ENCODE measurements around the gene USP51.

USP51 gene

DNA sequence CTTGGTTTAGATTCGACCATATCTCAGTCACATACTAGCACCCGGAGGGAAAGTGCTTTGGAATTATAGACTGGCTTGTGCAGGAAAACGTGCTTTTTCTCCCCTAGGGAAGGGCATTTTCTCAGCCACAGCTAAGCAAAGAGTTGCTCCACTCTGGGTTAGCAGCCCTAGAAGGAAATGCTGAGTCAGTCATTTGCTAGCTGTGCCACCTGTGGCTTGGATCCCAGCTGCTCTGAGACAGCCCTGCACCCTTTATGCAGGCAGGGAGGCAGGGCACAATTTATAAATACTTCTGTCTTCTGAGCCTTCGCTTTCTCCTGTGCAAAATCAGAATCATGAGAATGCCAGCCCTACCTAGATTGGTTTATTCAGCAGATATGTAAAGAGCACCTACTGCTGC, 1.3 kb upstream of the USP51 start:
- H3K4me3 ChIP-seq (ENCODE audit: low read depth, low read length), result no peak overlapping the region
- TF ChIP-seq, protein P1, sequence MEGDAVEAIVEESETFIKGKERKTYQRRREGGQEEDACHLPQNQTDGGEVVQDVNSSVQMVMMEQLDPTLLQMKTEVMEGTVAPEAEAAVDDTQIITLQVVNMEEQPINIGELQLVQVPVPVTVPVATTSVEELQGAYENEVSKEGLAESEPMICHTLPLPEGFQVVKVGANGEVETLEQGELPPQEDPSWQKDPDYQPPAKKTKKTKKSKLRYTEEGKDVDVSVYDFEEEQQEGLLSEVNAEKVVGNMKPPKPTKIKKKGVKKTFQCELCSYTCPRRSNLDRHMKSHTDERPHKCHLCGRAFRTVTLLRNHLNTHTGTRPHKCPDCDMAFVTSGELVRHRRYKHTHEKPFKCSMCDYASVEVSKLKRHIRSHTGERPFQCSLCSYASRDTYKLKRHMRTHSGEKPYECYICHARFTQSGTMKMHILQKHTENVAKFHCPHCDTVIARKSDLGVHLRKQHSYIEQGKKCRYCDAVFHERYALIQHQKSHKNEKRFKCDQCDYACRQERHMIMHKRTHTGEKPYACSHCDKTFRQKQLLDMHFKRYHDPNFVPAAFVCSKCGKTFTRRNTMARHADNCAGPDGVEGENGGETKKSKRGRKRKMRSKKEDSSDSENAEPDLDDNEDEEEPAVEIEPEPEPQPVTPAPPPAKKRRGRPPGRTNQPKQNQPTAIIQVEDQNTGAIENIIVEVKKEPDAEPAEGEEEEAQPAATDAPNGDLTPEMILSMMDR (conservative IDR thresholded peaks at IDR 0.05; ENCODE audit: low read depth, low read length), result no peak
- no peak for DNase-seq (ENCODE audit: low read depth)

DNA sequence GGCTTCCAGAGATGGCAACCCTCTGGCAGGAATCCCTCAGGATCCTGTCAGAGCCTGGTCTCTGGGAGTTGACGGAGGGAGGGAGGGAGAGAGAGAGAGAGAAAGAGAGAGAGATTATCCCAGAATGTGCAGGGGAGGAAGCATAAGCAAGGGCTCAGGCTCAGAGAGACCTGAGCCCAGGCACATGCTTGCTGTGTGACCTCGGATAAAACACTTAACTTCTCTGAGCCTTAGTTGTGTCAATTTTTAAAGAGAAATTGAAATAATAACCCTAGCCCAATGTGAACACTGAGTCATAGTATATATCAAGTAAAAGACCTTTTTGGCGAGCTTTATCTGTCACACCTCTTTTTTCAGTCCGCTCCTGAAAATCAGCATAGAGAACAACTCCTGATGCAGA, 473 bp upstream of the USP51 start:
- TF ChIP-seq, protein P1 (conservative IDR thresholded peaks at IDR 0.05; ENCODE audit: low read depth, low read length), result no peak
- DNase-seq (ENCODE audit: low read depth), result no peak
- H3K4me3 ChIP-seq (ENCODE audit: low read depth, low read length), result peak overlapping the region; percentile 69

DNA sequence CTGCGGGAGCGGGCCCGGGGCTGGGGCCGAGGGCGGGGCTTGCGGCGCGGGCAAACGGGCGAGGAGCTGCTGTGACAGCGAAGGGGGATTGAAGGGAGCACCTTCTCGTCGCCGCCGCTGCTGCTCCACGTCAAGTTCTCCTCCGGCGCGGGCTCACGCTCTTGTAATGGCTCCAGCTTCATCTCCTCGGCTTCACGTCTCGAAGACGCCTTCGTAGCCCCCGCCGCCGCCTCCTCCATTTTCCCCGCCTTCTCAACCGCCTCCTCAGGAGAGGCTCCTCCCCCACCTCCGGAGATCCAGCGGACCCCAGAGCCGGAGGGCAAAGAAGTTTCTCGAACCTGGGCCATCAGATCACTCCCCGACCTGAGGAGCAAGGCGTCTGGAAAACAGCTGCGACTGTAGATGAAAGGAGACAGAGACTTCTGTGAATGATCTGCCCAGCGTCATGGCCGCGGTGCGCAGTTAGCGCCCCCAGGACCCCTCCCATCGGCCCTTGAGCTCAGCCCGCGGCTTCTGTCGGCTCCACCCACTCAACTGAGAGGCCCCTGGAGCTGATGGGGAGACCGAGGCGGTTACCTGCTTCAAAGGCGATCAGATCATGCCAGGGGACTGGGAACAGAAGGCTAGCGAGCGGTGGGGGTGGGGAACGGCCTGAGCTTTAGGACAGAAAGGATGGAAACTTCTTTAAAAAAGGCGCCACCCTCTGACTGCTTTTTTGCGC, 895 bp downstream of the USP51 start:
- DNase-seq (ENCODE audit: low read depth), result peak; percentile 68
- peak overlapping the region; percentile 69 for H3K4me3 ChIP-seq (ENCODE audit: low read depth, low read length)
- TF ChIP-seq, protein P1 (conservative IDR thresholded peaks at IDR 0.05; ENCODE audit: low read depth, low read length), result no peak

DNA sequence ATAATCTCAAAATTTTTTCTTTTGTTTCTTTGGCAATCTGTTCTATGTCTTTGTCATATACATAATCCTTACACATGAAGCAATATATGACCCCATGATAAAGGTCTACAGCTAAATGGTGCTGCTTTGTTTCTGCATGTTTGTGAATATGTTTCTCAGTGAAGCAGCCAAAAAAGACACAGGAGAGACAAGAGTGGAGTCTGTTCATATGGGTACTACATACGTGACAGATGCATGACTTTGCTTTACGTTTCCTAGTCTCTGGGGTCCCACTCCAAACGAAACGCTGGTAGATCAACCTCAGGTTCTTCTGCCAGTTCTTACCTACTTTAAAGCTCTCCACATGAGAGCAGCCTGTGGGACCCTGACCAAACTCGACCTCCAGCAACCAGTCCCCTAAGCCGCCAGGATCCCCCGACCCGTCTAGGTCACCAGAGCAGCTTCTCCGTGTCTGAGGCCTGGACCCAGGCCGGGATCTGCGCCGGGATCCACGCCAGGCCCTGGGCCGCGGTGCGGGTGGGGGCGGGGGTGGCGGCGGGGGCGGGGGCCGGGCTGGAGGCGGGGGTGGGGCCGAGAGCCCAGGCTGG, 1.5 kb downstream of the USP51 start:
- DNase-seq (ENCODE audit: low read depth), result no peak
- TF ChIP-seq, protein P1 (conservative IDR thresholded peaks at IDR 0.05; ENCODE audit: low read depth, low read length), result no peak
- peak overlapping the region; percentile 69 for H3K4me3 ChIP-seq (ENCODE audit: low read depth, low read length)

DNA sequence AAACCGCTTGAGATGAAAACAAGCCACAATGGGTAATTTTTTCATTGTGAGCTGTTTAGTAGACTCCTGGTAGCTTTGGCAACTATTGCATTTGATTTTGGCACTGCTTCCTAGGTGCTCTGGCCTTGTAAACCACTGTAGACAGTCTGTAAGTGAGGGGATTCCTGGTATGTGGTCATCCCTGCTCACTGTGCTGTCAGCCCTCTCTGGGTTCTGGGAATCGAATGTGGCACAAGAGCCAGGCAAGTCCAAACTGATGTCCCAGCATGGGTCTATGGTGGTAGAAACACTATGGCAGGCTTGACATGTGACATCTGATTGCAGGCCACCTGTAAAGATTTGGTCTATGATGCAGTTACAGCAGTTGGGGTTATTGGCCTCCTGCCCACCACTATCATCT, 2.5 kb downstream of the USP51 start:
- DNase-seq (ENCODE audit: low read depth), result no peak
- H3K4me3 ChIP-seq (ENCODE audit: low read depth, low read length), result no peak overlapping the region
- TF ChIP-seq, protein P1 (conservative IDR thresholded peaks at IDR 0.05; ENCODE audit: low read depth, low read length), result no peak

DNA sequence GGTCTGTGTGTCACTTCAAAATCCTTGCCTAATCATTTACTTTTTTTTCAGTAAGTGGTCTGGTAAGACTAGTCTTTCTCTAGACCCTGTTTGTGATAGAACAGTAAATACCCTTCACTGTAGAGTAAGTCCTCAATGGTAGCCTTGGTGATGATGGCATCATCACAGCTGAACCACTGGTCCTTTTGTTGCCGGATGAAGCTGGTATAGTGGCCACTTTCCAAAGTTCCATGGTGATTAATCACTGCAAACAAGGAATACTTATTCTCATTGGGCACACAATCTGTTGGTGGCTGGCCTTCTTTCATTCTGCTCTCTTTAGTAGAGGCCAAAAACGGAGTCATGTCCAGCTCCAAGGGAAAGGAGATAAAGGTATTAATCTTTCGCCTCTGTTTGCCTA, 2.9 kb downstream of the USP51 start:
- H3K4me3 ChIP-seq (ENCODE audit: low read depth, low read length), result no peak overlapping the region
- DNase-seq (ENCODE audit: low read depth), result no peak
- TF ChIP-seq, protein P1 (conservative IDR thresholded peaks at IDR 0.05; ENCODE audit: low read depth, low read length), result no peak

DNA sequence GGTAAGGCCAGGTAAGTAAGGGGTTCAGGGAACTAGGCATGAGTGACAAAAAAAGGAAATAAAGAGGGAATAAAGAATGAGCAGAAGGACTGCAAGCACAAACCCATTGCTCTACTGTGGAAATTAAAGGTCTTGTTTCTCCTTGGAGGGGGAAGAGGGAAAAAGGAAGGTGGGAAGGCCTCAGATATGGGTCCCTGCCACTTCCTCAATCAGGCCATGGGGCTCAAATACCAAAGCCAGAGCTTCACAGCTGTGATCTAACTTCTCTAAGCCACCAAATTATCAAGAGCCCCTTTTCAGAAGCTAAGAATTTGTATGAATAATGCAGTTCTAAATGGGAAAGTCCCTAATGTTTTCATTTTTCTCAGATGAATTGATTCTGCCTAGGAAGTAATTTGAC, 4.7 kb downstream of the USP51 start:
- TF ChIP-seq, protein P1 (conservative IDR thresholded peaks at IDR 0.05; ENCODE audit: low read depth, low read length), result no peak
- no peak for DNase-seq (ENCODE audit: low read depth)
- no peak overlapping the region for H3K4me3 ChIP-seq (ENCODE audit: low read depth, low read length)
